ENCODE measurements around the gene NPAS2. TPM values are rescaled to one million over a fixed set of nuclear protein-coding genes. Genes with fewer than 3 reads are reported as not detected.

NPAS2 gene
- polyA plus RNA-seq, 5 donors, result 26.7 to 39.0 (median 30.3) TPM

- no peak for DNase-seq
These were observed 192.2 kb downstream of the NPAS2 start for GRCh38 chr2:101012054-101012705.

GRCh38 chr2:101012706-101013181 lies 192.8 kb downstream of the NPAS2 start:
- DNase-seq, result peak; percentile 17 to 50

- no peak for DNase-seq
These were observed 194.4 kb downstream of the NPAS2 start for GRCh38 chr2:101014264-101014857.

GRCh38 chr2:101017371-101017770 lies 197.4 kb downstream of the NPAS2 start:
- no peak for DNase-seq

- no peak for DNase-seq
These were observed 199.0 kb downstream of the NPAS2 start for GRCh38 chr2:101018934-101019333.

- no peak for DNase-seq
These were observed 202.3 kb downstream of the NPAS2 start for GRCh38 chr2:101022221-101022620.

GRCh38 chr2:101023327-101024107 lies 203.6 kb downstream of the NPAS2 start:
- no peak for DNase-seq

- DNase-seq, result no peak
These were observed 205.6 kb downstream of the NPAS2 start for GRCh38 chr2:101025561-101025960.

GRCh38 chr2:101026253-101026701 lies 206.3 kb downstream of the NPAS2 start:
- DNase-seq, result no peak

- DNase-seq, result no peak
These were observed 207.1 kb downstream of the NPAS2 start for GRCh38 chr2:101026923-101027469.

- DNase-seq, result no peak
These were observed 207.9 kb downstream of the NPAS2 start for GRCh38 chr2:101027852-101028251.

GRCh38 chr2:101030866-101031554 lies 211.1 kb downstream of the NPAS2 start:
- no peak for DNase-seq

GRCh38 chr2:101032084-101032776 lies 212.3 kb downstream of the NPAS2 start:
- DNase-seq, result no peak

- no peak for DNase-seq
These were observed 216.6 kb downstream of the NPAS2 start for GRCh38 chr2:101036562-101036961.

GRCh38 chr2:101037161-101037755 lies 217.3 kb downstream of the NPAS2 start:
- DNase-seq, result no peak

- no peak for DNase-seq
These were observed 218.7 kb downstream of the NPAS2 start for GRCh38 chr2:101038455-101039255.

GRCh38 chr2:101040072-101040471 lies 220.1 kb downstream of the NPAS2 start:
- no peak for DNase-seq

- DNase-seq, result no peak
These were observed 220.8 kb downstream of the NPAS2 start for GRCh38 chr2:101040761-101041160.

GRCh38 chr2:101041413-101041812 lies 221.5 kb downstream of the NPAS2 start:
- no peak for DNase-seq

GRCh38 chr2:101045330-101045729 lies 225.4 kb downstream of the NPAS2 start:
- no peak for DNase-seq
